Osteoblast (primary cell): ENCODE data around the gene JCAD. TPM values are rescaled to one million over a fixed set of nuclear protein-coding genes. Genes with fewer than 3 reads are reported as not detected.

Experiments
- DNase-seq: peaks from one replicate; pipeline ENCODE4 v3.0.0; 2011; ENCODE audit warnings: low spot score, mixed read lengths; ENCODE audit not compliant: insufficient read length; ENCODE audit errors: missing footprints
- H2AFZ ChIP-seq: 2 replicates; pipeline ENCODE4 v1.6.0; 2011; ENCODE audit warnings: mild to moderate bottlenecking, low read length
- H3K27ac ChIP-seq: 2 replicates; pipeline ENCODE4 v1.5.1; 2011; ENCODE audit warnings: mild to moderate bottlenecking, low read depth, low read length, moderate library complexity
- H3K27me3 ChIP-seq: 2 replicates; pipeline ENCODE4 v1.6.0; 2012; ENCODE audit warnings: mild to moderate bottlenecking, control low read depth, inconsistent platforms, low read length, moderate library complexity; ENCODE audit not compliant: insufficient read depth
- H3K36me3 ChIP-seq: 2 replicates; pipeline ENCODE4 v1.5.1; 2011; ENCODE audit warnings: mild to moderate bottlenecking, low read length, control low read depth, moderate library complexity; ENCODE audit not compliant: insufficient read depth
- H3K4me1 ChIP-seq: 2 replicates; pipeline ENCODE4 v1.5.1; 2011; ENCODE audit warnings: mild to moderate bottlenecking, low read length, control low read depth, moderate library complexity; ENCODE audit not compliant: insufficient read depth
- H3K4me2 ChIP-seq: 2 replicates; pipeline ENCODE4 v1.6.0; 2011; ENCODE audit warnings: mild to moderate bottlenecking, low read length; ENCODE audit not compliant: insufficient read depth
- H3K4me3 ChIP-seq: fragments of 200-600 bp; sonication (generic); 3 replicates; pipeline ENCODE4 v1.5.1; 2012; ENCODE audit warnings: mild to moderate bottlenecking, low read length, inconsistent platforms; ENCODE audit not compliant: insufficient read depth
- H3K79me2 ChIP-seq: 2 replicates; pipeline ENCODE4 v1.6.0; 2012; ENCODE audit warnings: mild to moderate bottlenecking, low read length, control low read depth, inconsistent platforms; ENCODE audit not compliant: insufficient read depth
- H3K9me3 ChIP-seq: 2 replicates; pipeline ENCODE4 v1.5.1; 2011; ENCODE audit warnings: low read depth, low read length, control low read depth
- H4K20me1 ChIP-seq: 2 replicates; pipeline ENCODE4 v1.6.0; 2012; ENCODE audit warnings: mild to moderate bottlenecking, low read length, control low read depth; ENCODE audit not compliant: insufficient read depth
- CTCF ChIP-seq: IDR thresholded peaks from 2 replicates; pipeline ENCODE4 v1.5.1; 2011; ENCODE audit warnings: mild to moderate bottlenecking, low read depth, low read length, moderate library complexity; ENCODE audit errors: extremely low read depth
- total RNA-seq: library from RNA; depleted of rRNA; stranded (reverse); fragments of >200 nt; gene quantifications from 2 replicates; pipeline ENCODE4 v1.2.3, GENCODE V29; 2012

JCAD gene
- total RNA-seq, 1 donor = 47.0 TPM

- Histone ChIP-seq H3K9me3 (no peaks in the 10 kb centered on the region), H3K27ac (peak overlapping the region; percentile 28), H3K27me3 (no peaks in the 10 kb centered on the region), H3K79me2 (peaks cover 53% of the 10 kb centered on the region), H3K4me1 (peaks cover 10% of the 10 kb centered on the region), H3K4me2 (no peak overlapping the region), H3K36me3 (peaks cover 43% of the 10 kb centered on the region), H2AFZ (no peak overlapping the region), H4K20me1 (peaks cover 36% of the 10 kb centered on the region), H3K4me3 (no peak overlapping the region)
- DNase-seq = no peak
- TF ChIP-seq CTCF = no peak
Observed at GRCh38 chr10:30036341-30036740, 23.0 kb downstream of the JCAD start.

GRCh38 chr10:30034433-30035137 lies 24.8 kb downstream of the JCAD start:
- Histone ChIP-seq H3K27me3 (no peaks in the 10 kb centered on the region), H3K27ac (no peak overlapping the region), H4K20me1 (peaks cover 32% of the 10 kb centered on the region), H3K9me3 (no peaks in the 10 kb centered on the region), H2AFZ (no peak overlapping the region), H3K4me1 (peaks cover 10% of the 10 kb centered on the region), H3K79me2 (peaks cover 44% of the 10 kb centered on the region), H3K4me3 (no peak overlapping the region), H3K4me2 (no peak overlapping the region), H3K36me3 (peaks cover 29% of the 10 kb centered on the region)
- TF ChIP-seq CTCF = no peak
- DNase-seq = no peak

- H3K27ac ChIP-seq = no peak overlapping the region
- peaks cover 9% of the 10 kb centered on the region for H3K4me1 ChIP-seq
- peaks cover 44% of the 10 kb centered on the region for H3K79me2 ChIP-seq
- H3K9me3 ChIP-seq = no peaks in the 10 kb centered on the region
- H3K4me3 ChIP-seq = no peak overlapping the region
- peaks cover 43% of the 10 kb centered on the region for H3K36me3 ChIP-seq
- peaks cover 26% of the 10 kb centered on the region for H4K20me1 ChIP-seq
- TF ChIP-seq CTCF = no peak
- H3K4me2 ChIP-seq = no peak overlapping the region
- H3K27me3 ChIP-seq = no peaks in the 10 kb centered on the region
- no peak for DNase-seq
- H2AFZ ChIP-seq = no peak overlapping the region
Observed at GRCh38 chr10:30032125-30032524, 27.3 kb downstream of the JCAD start.

- H3K9me3 ChIP-seq = no peaks in the 10 kb centered on the region
- no peak overlapping the region for H2AFZ ChIP-seq
- no peak overlapping the region for H3K4me2 ChIP-seq
- peaks cover 52% of the 10 kb centered on the region for H3K36me3 ChIP-seq
- no peak overlapping the region for H3K4me3 ChIP-seq
- DNase-seq = no peak
- H3K27me3 ChIP-seq = no peaks in the 10 kb centered on the region
- no peak for TF ChIP-seq CTCF
- H4K20me1 ChIP-seq = peaks cover 26% of the 10 kb centered on the region
- no peaks in the 10 kb centered on the region for H3K4me1 ChIP-seq
- H3K27ac ChIP-seq = no peak overlapping the region
- peaks cover 40% of the 10 kb centered on the region for H3K79me2 ChIP-seq
Observed at GRCh38 chr10:30029872-30030256, 29.5 kb downstream of the JCAD start.
